HT-29 (cell line): ENCODE measurements around the gene KLK15. TPM values are rescaled to one million over a fixed set of nuclear protein-coding genes. Genes with fewer than 3 reads are reported as not detected.
"Not testable (repeated sequence)": the region's sequence is repeated elsewhere in the genome, so short reads cannot be mapped to it uniquely, and the experiment has no call there.

Experiments used
- DNase-seq: peaks from one replicate; pipeline ENCODE4 v3.0.0-alpha.2; 2015; ENCODE audit warnings: low spot score
- total RNA-seq: library from RNA; depleted of rRNA; stranded (reverse); fragments of >200 nt; shearing (Covaris generic); gene quantifications from 2 replicates; pipeline ENCODE4 v1.2.3, GENCODE V29; 2014

Gene KLK15
- total RNA-seq, 1 experiment from 2014 or later: not detected

- no peak for DNase-seq
Measured at GRCh38 chr19:50796634-50797428, 36.5 kb downstream of the KLK15 start.

GRCh38 chr19:50796128-50796633 lies 37.2 kb downstream of the KLK15 start:
- peak; percentile 56 for DNase-seq

GRCh38 chr19:50795664-50796073 lies 37.7 kb downstream of the KLK15 start:
- DNase-seq: no peak

- DNase-seq: peak; percentile 74
Measured at GRCh38 chr19:50794876-50795663, 38.3 kb downstream of the KLK15 start.

GRCh38 chr19:50794074-50794875 lies 39.1 kb downstream of the KLK15 start:
- DNase-seq: peak; percentile 88

- no peak for DNase-seq
Measured at GRCh38 chr19:50793558-50794065, 39.8 kb downstream of the KLK15 start.

GRCh38 chr19:50792272-50793250 lies 40.8 kb downstream of the KLK15 start:
- DNase-seq: no peak

GRCh38 chr19:50791594-50792271 lies 41.6 kb downstream of the KLK15 start:
- DNase-seq: no peak

GRCh38 chr19:50790922-50791467 lies 42.4 kb downstream of the KLK15 start:
- no peak for DNase-seq

- DNase-seq: no peak
Measured at GRCh38 chr19:50790396-50790795, 43.0 kb downstream of the KLK15 start, which contains the start of gene ACP4. Gene ACP4, plus strand, starts transcription at chr19:50790415. Its CDS starts 0 bp downstream, at chr19:50790415.

GRCh38 chr19:50785329-50785728 lies 48.0 kb downstream of the KLK15 start:
- DNase-seq: no peak

- DNase-seq: no peak
Measured at GRCh38 chr19:50784710-50785109, 48.7 kb downstream of the KLK15 start.

GRCh38 chr19:50783848-50784152 lies 49.6 kb downstream of the KLK15 start:
- DNase-seq: not testable (repeated sequence)

- no peak for DNase-seq
Measured at GRCh38 chr19:50780753-50781435, 52.5 kb downstream of the KLK15 start.

GRCh38 chr19:50779504-50780457 lies 53.6 kb downstream of the KLK15 start:
- DNase-seq: no peak

GRCh38 chr19:50778906-50779430 lies 54.4 kb downstream of the KLK15 start:
- DNase-seq: no peak

GRCh38 chr19:50777830-50778303 lies 55.5 kb downstream of the KLK15 start:
- DNase-seq: no peak
